Natural killer cell (primary cell): ENCODE results near the gene MFSD11. TPM values are rescaled to one million over a fixed set of nuclear protein-coding genes. Genes with fewer than 3 reads are reported as not detected.

Experiments used
- ATAC-seq, 3 donors: fragments of 150-1000 bp in 2 of 3; fragments of 200-7000 bp in 1 of 3; cut with Tn5 transposase; 1 replicate in 1 of 3; 2 replicates in 2 of 3; pipeline ENCODE4 v1.10.0; 2021; ENCODE audit warnings: mild to moderate bottlenecking in 2 of 3, moderate library complexity in 2 of 3
- DNase-seq, 2 donors: peaks; one replicate each; pipeline versions ENCODE4 v3.0.0 to v3.0.0-alpha.2; 2013 to 2021; ENCODE audit warnings: mixed read lengths in 1 of 2
- H3K27ac ChIP-seq: one replicate; pipeline ENCODE4 v1.5.1; 2013; ENCODE audit warnings: mild to moderate bottlenecking, low read length
- H3K27me3 ChIP-seq: one replicate; pipeline ENCODE4 v1.6.1; 2013; ENCODE audit warnings: low read length; ENCODE audit not compliant: control insufficient read depth, insufficient read depth
- H3K36me3 ChIP-seq: one replicate; pipeline ENCODE4 v1.6.1; 2013; ENCODE audit warnings: low read length; ENCODE audit not compliant: control insufficient read depth, insufficient read depth
- H3K4me1 ChIP-seq: one replicate; pipeline ENCODE4 v1.6.1; 2013; ENCODE audit warnings: low read length; ENCODE audit not compliant: control insufficient read depth, insufficient read depth
- H3K4me3 ChIP-seq: one replicate; pipeline ENCODE4 v1.5.1; 2013; ENCODE audit warnings: low read length
- H3K9me3 ChIP-seq: one replicate; pipeline ENCODE4 v1.6.1; 2013; ENCODE audit warnings: low read length; ENCODE audit not compliant: control insufficient read depth, insufficient read depth
- H3K27ac Mint-ChIP-seq, 2 donors: one replicate each; pipeline ENCODE4 v1.8.0; 2022; ENCODE audit warnings: mild to moderate bottlenecking in 2 of 2, mixed read lengths in 2 of 2, moderate library complexity in 1 of 2
- H3K27me3 Mint-ChIP-seq, 2 donors: one replicate each; pipeline ENCODE4 v1.8.0; 2022; ENCODE audit warnings: low read depth in 2 of 2, mixed read lengths in 2 of 2
- H3K36me3 Mint-ChIP-seq: one replicate; pipeline ENCODE4 v1.8.0; 2022; ENCODE audit warnings: mixed read lengths
- H3K4me1 Mint-ChIP-seq, 2 donors: one replicate each; pipeline ENCODE4 v1.8.0; 2022; ENCODE audit warnings: mixed read lengths in 2 of 2
- H3K4me3 Mint-ChIP-seq: one replicate; pipeline ENCODE4 v1.8.0; 2022; ENCODE audit warnings: mild to moderate bottlenecking, moderate library complexity, mixed read lengths
- H3K9me3 Mint-ChIP-seq, 2 donors: one replicate each; pipeline ENCODE4 v1.8.0; 2022; ENCODE audit warnings: mixed read lengths in 2 of 2
- CTCF ChIP-seq: fragments of 200-600 bp; IDR thresholded peaks from one replicate; pipeline ENCODE4 v1.8.0; 2022; ENCODE audit warnings: antibody characterized with exemption
- WGBS: methylation state at CpG from one replicate; pipeline ENCODE4 v1.1.7; 2013; ENCODE audit warnings: missing lambda C conversion rate; ENCODE audit not compliant: insufficient coverage; 5-methylcytosine and 5-hydroxymethylcytosine counted together
- intact Hi-C: fragments of 100-400 bp; cut with micrococcal nuclease; formaldehyde crosslinking; loops from one replicate; pipeline ENCODE4 v1.14.2; 2022
- total RNA-seq, 4 donors: library from RNA; stranded (reverse); fragments of 120-200 nt in 1 of 4; gene quantifications; one replicate each; pipeline versions ENCODE4 v1.2.3 to v1.2.4, GENCODE V29; 2013 to 2022

The MFSD11 gene
- 10 to 100 TPM; 32.7 to 44.0 (median 33.9) TPM for total RNA-seq
- total RNA-seq (2013) = 36.6 TPM

- Histone ChIP-seq H3K9me3 (no peaks in the 10 kb centered on the region), H3K4me3 (peak within 1 kb of the TSS; percentile 81), H3K36me3 (peaks cover 38% of the 10 kb centered on the region), H3K4me1 (peaks cover 23% of the 10 kb centered on the region), H3K27ac (peak within 1 kb of the TSS; percentile 98), H3K27me3 (no peaks in the 10 kb centered on the region)
- Mint-ChIP-seq H3K27me3 (no peaks in the 10 kb centered on the region), H3K27ac (peak within 1 kb of the TSS; percentile 99), H3K4me1 (peaks cover 53 to 54% of the 10 kb centered on the region in 2 donors), H3K9me3 (no peaks in the 10 kb centered on the region), H3K36me3 (peaks cover 35% of the 10 kb centered on the region), H3K4me3 (peak within 1 kb of the TSS; percentile 96)
- intact Hi-C loops = loop anchor here (1.0 to 10.0 kb wide), 3 partner anchors 22 to 473 kb away; partner anchors contain the start of gene UBALD2
- DNase-seq = peak; percentile 91 to 97
- no peak for TF ChIP-seq CTCF
- WGBS = under 1% methylated on average over 55 of the region's 57 CpGs
- ATAC-seq = peak; percentile 59 to 82 (median 69)
Measured at GRCh38 chr17:76737676-76738467, at the start of gene MFSD11. MFSD11 (plus strand) TSS chr17:76738119; CDS start chr17:76738353, 234 bp downstream.

- H3K27ac ChIP-seq = no peak overlapping the region
Measured at GRCh38 chr17:76688165-76688622, 49.7 kb upstream of the MFSD11 start.

DNA sequence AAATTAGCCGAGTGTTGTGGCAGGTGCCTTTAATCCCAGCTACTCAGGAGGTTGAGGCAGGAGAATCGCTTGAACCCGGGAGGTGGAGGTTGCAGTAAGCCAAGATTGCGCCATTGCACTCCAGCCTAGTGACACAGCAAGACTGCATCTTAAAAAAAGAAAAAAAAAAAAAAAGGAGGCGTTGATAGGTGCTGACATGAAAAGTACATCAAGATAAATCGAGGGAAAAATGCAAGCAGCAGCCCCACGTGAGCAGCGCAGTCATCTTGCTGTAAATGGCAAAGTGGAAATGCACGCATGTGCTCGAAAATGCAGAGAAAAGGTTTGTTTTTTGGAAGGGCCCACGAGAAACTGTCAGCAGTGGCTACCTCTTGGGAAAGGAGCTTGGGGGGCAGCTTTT is 48.1 kb upstream of the MFSD11 start:
- no peaks in the 10 kb centered on the region for H3K4me1 Mint-ChIP-seq
- intact Hi-C loops = no loop called here
- no peak for TF ChIP-seq CTCF
- DNase-seq (no peak), ATAC-seq (no peak)
- Histone ChIP-seq H3K27me3 (no peaks in the 10 kb centered on the region), H3K9me3 (no peaks in the 10 kb centered on the region), H3K4me3 (no peak overlapping the region), H3K4me1 (no peaks in the 10 kb centered on the region), H3K36me3 (peaks cover 2% of the 10 kb centered on the region), H3K27ac (no peak overlapping the region)
- 96% methylated on average over 11 of the region's 11 CpGs for WGBS
- H3K36me3 Mint-ChIP-seq = no peaks in the 10 kb centered on the region
- no peak overlapping the region for H3K27ac Mint-ChIP-seq
- no peak overlapping the region for H3K4me3 Mint-ChIP-seq
- H3K27me3 Mint-ChIP-seq = no peaks in the 10 kb centered on the region
- no peaks in the 10 kb centered on the region for H3K9me3 Mint-ChIP-seq

More at GRCh38 chr17:76688165-76688622, 49.7 kb upstream of the MFSD11 start:
- peaks cover 2% of the 10 kb centered on the region for H3K36me3 ChIP-seq
- Mint-ChIP-seq H3K27ac (no peak overlapping the region), H3K9me3 (no peaks in the 10 kb centered on the region), H3K27me3 (no peaks in the 10 kb centered on the region), H3K36me3 (no peaks in the 10 kb centered on the region), H3K4me3 (no peak overlapping the region), H3K4me1 (no peaks in the 10 kb centered on the region)
- H3K4me3 ChIP-seq = no peak overlapping the region
- H3K9me3 ChIP-seq = no peaks in the 10 kb centered on the region
- WGBS = 78% methylated on average over 11 of the region's 11 CpGs
- TF ChIP-seq CTCF = no peak
- H3K27me3 ChIP-seq = no peaks in the 10 kb centered on the region
- intact Hi-C loops = no loop called here
- peaks cover 5% of the 10 kb centered on the region for H3K4me1 ChIP-seq
- ATAC-seq (peak in 1 of 3 donors; percentile 20), DNase-seq (no peak)
